ENCODE data around the gene PRRT1B. TPM values are rescaled to one million over a fixed set of nuclear protein-coding genes. Genes with fewer than 3 reads are reported as not detected.

The PRRT1B gene
- total and polyA plus RNA-seq, 2 experiments from 2014 or later, result 0.24 TPM; not detected in 1

GRCh38 chr9:131545786-131546335 lies 538 bp downstream of the PRRT1B start:
- peaks cover 58% of the 10 kb centered on the region for H3K27me3 Mint-ChIP-seq (ENCODE audit: insufficient read depth, low read depth, poor library complexity)
- peaks cover 7% of the 10 kb centered on the region; the same call in 1 of the 2 replicates for H3F3A ChIP-seq (replicated peaks; ENCODE audit: low read depth)
- TF ChIP-seq ZNF462 (CRISPR knock-in tag; IDR thresholded peaks at IDR 0.05), result no peak
- no peak for TF ChIP-seq REST (IDR thresholded peaks at IDR 0.05; ENCODE audit: unreplicated experiment)
- TF ChIP-seq CREB1 (CRISPR knock-in tag; IDR thresholded peaks at IDR 0.05; ENCODE audit: low read depth), result no peak
- TF ChIP-seq EZH2 (IDR thresholded peaks at IDR 0.05; ENCODE audit: low read depth, unreplicated experiment), result no peak
- no peak for TF ChIP-seq CTCF (conservative IDR thresholded peaks at IDR 0.05; ENCODE audit: low read depth in 2 of 2)
- no peak for TF ChIP-seq NANOG (IDR thresholded peaks at IDR 0.05; ENCODE audit: borderline replicate concordance)
- no peak for TF ChIP-seq ETS1 (IDR thresholded peaks at IDR 0.05)
- no peak for TF ChIP-seq ZNF331 (CRISPR knock-in tag; IDR thresholded peaks at IDR 0.05; ENCODE audit: low read depth)
- no peak for TF ChIP-seq EZH2phosphoT487 (IDR thresholded peaks at IDR 0.05; ENCODE audit: unreplicated experiment)
- TF ChIP-seq ZNF114 (CRISPR knock-in tag; IDR thresholded peaks at IDR 0.05), result no peak
- no peak for TF ChIP-seq POLR2AphosphoS5 (IDR thresholded peaks at IDR 0.05; ENCODE audit: low read depth)
- TF ChIP-seq STAT1 (IDR thresholded peaks at IDR 0.05; ENCODE audit: unreplicated experiment), result no peak
- no peak for TF ChIP-seq JUNB (IDR thresholded peaks at IDR 0.05; ENCODE audit: unreplicated experiment)
- no peaks in the 10 kb centered on the region for H3K79me2 ChIP-seq (replicated peaks; ENCODE audit: insufficient read depth)
- H3K4me2 ChIP-seq, result peak overlapping the region; percentile 86
- DNase-seq (ENCODE audit: low spot score) (peak; percentile 51), ATAC-seq (peak; percentile 68)
- no peak overlapping the region for H3K27ac Mint-ChIP-seq
- no peaks in the 10 kb centered on the region for H4K20me1 ChIP-seq (replicated peaks; ENCODE audit: insufficient read depth)
- peak overlapping the region; percentile 67 for H3K4me3 Mint-ChIP-seq
- peaks cover 4% of the 10 kb centered on the region; the same call in 1 of the 2 replicates for H3K9me2 ChIP-seq (ENCODE audit: insufficient read depth)
- H3K27me3 ChIP-seq (ENCODE audit: insufficient read depth), result peaks cover 60% of the 10 kb centered on the region
- peak overlapping the region; percentile 95 for H2AFZ ChIP-seq
- H3K4me3 ChIP-seq, result peak overlapping the region; percentile 68
- no peak overlapping the region for H3K27ac ChIP-seq (ENCODE audit: low read depth)
- peaks cover 7% of the 10 kb centered on the region; the same call in 1 of the 3 replicates for H3K4me1 Mint-ChIP-seq
- H3K36me3 Mint-ChIP-seq (ENCODE audit: low read depth), result peaks cover 44% of the 10 kb centered on the region
- no peaks in the 10 kb centered on the region for H3K4me1 ChIP-seq (ENCODE audit: insufficient read depth)
- H3K36me3 ChIP-seq (ENCODE audit: insufficient read depth), result no peaks in the 10 kb centered on the region
- peaks cover 62% of the 10 kb centered on the region for H3K9me3 Mint-ChIP-seq

Data from GM23338 (cell line).